Head of caudate nucleus (tissue), 42 donors: Measurements from ENCODE around the gene MCOLN2.

Experiments
- DNase-seq, 42 donors: peaks; one replicate each; pipeline versions ENCODE4 v3.0.0 to v3.0.0-alpha.2; 2020 to 2021; ENCODE audit warnings: mixed read lengths in 7 of 42
- intact Hi-C: fragments of 100-400 bp; cut with DNase I; formaldehyde crosslinking; loops from one replicate; pipeline ENCODE4 v1.15.0; 2022

Gene MCOLN2

GRCh38 chr1:84877592-84877991 lies 119.3 kb downstream of the MCOLN2 start:
- intact Hi-C loops = no loop called here
- DNase-seq = no peak

DNA sequence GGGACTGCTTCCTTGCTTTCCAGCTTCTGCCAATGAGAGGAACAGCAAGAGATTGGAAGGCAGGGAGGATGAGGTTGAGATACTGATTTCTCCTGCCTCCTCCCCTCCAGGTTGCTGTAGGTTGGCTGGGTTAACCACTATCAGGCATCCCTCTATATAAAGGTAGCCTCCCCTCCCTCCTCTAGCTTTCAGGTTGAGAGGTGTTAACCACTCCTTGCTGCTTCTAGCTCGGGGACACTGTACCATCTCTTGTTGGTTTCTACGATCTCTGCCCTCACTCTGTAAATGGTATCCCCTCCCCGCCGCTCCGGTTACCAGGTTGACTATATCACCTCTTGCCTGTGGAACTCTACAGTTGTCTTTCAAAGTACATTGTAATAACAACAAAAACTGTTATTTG lies 120.6 kb downstream of the MCOLN2 start:
- intact Hi-C loops = no loop called here
- DNase-seq = no peak
